DMS153 treated with DMSO at 0.1 percent for 48 hours (cell line): Measurements from ENCODE around the gene TEX9.
"Not testable (repeated sequence)": the region's sequence is repeated elsewhere in the genome, so short reads cannot be mapped to it uniquely, and the experiment has no call there.

Source experiments
- DNase-seq: peaks from one replicate; lab custom pipeline; 2025; ENCODE audit not compliant: unreplicated experiment; lab: John Stamatoyannopoulos, UW

Gene TEX9

GRCh38 chr15:56361987-56362386 is 3.2 kb upstream of the TEX9 start:
- DNase-seq: no peak

- DNase-seq: no peak
These were observed 985 bp downstream of the TEX9 start for GRCh38 chr15:56366211-56366610.

DNA sequence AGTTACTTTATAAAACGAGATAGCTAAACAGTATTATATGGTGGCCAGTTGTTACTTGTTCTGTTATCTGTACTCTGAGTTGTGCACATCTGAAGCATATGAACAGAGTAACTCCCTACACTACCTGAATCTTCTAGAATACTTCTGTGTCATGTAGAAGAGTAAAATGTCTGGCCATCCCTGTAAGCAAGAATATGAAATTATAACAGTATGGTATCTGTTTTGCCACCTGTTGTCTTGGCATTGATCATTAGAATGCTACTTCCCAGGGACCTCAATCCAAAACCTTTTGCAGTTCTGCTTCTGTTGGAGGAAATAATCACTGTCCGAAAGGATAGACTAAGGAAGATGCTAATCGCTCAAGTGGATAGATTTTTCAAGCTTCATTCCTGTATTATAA is 1.9 kb downstream of the TEX9 start:
- DNase-seq: no peak

DNA sequence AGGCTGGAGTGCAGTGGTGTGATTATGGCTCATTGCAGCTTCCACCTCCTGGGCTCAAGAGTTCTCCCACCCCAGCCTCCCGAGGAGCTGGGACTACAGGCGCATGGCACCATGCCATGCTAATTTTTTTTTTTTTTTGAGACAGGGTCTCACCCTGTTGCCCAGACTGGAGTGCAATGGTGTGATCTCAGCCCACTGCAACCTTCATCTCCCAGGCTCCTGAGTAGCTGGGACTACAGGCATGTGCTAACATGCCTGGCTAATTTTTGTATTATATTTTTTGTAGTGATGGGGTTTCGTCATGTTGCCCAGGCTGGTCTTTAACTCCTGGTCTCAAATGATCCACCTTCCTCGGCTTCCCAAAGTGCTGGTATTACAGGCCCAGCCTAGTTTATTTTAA is 4.0 kb downstream of the TEX9 start:
- DNase-seq: no peak

DNA sequence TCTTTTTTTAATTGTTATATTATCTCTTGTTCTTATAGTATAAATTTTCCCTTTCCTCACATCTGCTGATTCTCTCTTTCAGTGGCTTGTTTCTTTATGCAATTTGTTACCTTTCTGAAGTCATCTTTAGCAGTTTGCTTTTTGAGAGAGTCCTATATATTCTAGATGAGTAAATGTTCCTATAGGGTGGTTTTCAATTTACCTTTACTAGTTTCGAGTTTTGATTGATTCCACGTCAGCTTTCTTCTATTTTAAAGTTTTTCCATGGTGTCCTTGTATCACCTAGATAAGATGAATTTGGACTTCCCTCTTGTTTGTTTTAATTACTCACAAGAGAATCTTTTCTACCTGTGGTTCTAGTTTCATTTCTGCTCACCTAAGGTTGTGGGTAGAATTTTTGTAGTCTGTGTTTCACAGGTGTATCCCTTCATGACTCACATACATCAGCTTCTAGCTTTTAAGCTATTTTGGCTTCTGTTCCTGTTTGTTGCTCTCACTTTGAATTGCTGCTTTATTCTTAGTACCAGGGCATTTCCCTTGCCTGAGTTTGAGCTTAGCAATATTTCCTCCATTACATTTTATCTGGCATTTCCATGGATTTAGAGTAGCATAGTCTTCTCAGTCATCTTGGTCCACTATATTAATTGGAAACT is 6.4 kb downstream of the TEX9 start:
- DNase-seq: no peak

- not testable (repeated sequence) for DNase-seq
These were observed 9.5 kb downstream of the TEX9 start for GRCh38 chr15:56374693-56375092.

DNA sequence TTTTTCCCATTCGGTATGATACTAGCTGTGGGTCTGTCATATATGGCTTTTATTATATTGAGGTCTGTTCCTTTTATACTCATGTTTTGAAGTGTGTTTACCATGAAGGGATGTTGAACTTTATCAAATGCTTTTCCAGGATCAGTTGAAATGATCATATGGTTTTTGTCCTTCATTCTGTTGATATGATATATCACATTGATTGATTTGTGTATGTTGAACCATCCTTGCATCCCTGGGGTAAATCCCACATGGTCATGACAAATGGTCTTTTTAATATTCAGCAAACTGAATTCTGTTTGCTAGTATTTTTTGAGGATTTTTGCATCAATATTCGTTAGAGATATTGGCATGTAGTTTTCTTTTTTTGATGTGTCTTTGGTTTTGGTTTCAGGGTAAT is 12.6 kb downstream of the TEX9 start:
- DNase-seq: not testable (repeated sequence)

GRCh38 chr15:56383010-56383409 is 17.8 kb downstream of the TEX9 start:
- no peak for DNase-seq

- DNase-seq: no peak
These were observed 20.7 kb downstream of the TEX9 start for GRCh38 chr15:56385908-56386307.

DNA sequence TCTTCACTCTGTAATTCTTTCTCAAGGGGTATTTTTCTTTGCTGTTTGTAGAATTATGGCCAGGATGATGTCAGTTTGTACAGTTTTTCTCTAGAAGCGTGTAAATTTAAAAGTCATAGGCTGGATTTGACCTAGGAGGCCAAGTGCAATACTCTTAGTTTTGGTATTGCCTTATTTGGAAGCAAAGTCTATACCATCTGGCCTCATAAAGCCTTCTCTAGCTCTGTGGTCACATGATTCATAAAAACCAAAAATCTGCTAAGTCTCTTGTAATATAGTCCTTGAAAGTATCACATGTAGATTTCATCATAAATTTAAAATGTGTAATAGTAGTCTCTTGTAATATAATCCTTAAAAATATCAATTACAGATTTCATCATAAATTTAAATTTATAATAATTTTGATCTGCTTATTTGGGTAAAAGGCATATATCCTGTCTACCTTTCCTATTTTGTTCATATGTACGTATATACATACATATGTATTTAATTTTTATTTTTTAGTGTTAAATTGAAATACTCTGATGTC is 25.6 kb downstream of the TEX9 start:
- no peak for DNase-seq

- no peak for DNase-seq
These were observed 28.1 kb downstream of the TEX9 start for GRCh38 chr15:56393277-56393676.

DNA sequence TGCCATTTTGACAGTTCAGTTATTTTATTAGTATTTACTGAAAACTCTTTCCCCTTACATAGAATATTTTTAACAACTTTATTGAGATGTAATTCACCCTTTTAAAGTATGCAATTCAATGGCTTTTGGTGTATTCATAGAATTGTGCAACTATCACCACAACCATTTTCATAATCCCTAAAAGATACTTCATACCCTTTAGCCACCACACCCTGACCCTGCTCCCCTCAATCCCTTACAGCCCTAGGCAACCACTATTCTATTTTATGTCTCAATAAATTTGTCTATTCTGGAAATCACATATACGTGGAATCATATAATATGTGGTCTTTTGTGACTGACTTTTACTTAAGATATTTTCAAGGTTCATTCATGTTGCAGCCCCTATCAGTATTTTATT is 29.7 kb downstream of the TEX9 start:
- no peak for DNase-seq

GRCh38 chr15:56397325-56397724 is 32.1 kb downstream of the TEX9 start:
- DNase-seq: not testable (repeated sequence)

DNA sequence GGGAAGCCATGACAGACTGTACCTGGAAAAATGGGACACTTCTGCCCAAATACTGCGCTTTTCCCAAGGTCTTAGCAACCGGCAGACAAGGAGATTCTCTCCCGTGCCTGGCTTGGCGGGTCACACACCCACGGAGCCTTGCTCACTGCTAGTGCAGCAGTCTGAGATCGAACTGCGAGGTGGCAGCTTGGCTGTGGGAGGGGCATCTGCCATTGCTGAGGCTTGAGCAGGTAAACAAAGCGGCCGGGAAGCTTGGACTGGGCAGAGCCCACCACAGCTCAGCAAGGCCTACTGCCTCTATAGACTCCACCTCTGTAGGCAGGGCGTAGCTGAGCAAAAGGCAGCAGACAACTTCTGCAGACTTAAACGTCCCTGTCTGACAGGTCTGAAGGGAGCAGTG is 34.0 kb downstream of the TEX9 start:
- DNase-seq: not testable (repeated sequence)

DNA sequence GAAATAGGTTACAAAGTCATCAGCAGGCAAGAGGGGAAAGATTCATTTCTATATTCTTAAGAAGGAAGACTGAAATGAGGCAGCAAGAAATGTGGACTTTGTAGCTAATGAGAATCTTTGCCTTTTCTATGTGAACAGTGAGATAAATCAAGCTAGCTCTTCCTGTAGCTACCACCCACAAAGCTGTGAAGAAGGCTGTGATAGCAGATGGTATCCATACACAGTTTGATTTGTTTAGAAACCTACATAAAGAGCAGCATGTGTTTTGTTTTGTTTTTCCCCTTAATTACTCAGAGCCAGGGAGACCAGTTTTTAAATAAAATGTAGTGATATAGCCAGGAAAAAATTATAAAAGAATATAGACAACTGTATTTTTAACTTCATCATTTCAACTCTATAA is 45.5 kb downstream of the TEX9 start:
- DNase-seq: no peak

GRCh38 chr15:56411122-56411749 is 46.0 kb downstream of the TEX9 start:
- no peak for DNase-seq

GRCh38 chr15:56413114-56413733 is 48.0 kb downstream of the TEX9 start:
- DNase-seq: not testable (repeated sequence)

- DNase-seq: no peak
These were observed 60.0 kb downstream of the TEX9 start for GRCh38 chr15:56425276-56425675.

GRCh38 chr15:56425976-56426375 is 60.8 kb downstream of the TEX9 start:
- DNase-seq: no peak

- peak; percentile 1 for DNase-seq
These were observed 63.7 kb downstream of the TEX9 start for GRCh38 chr15:56428821-56429458.

DNA sequence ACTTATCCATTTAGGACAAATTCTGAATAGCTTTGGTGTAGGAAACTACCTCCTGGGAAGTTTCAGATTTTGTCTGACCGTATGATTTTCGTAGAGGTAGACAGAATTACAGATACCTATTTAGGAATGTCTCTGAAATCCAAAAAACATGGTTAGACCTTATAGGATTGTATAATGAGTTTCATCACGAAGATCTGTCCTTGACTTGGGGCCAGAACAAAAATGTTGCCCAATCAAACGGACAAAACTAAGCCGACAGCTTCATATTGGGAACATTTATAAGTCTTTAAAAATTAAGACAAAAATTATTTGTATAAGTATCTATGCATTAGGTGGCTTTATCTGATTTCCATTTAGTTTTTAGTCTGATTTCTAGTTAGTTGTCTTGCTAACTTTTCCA is 67.1 kb downstream of the TEX9 start:
- DNase-seq: no peak
